Endothelial cell of umbilical vein (primary cell): ENCODE measurements around the gene ABTB2. TPM values are rescaled to one million over a fixed set of nuclear protein-coding genes. Genes with fewer than 3 reads are reported as not detected.

Experiments
- BruUV-seq: library from RNA; stranded (reverse); fragments of 400-500 nt; replicated peaks from 2 replicates; lab custom pipeline; 2021; lab: Mats Ljungman, UMichigan
- CTCF ChIA-PET: fragments of 300-600, 350-600 bp; sonication (Branson Sonifier 250); formaldehyde crosslinking; loops from one replicate; lab custom pipeline; 2021; ENCODE audit warnings: antibody characterized with exemption, inconsistent platforms; lab: Charles Lee
- POLR2A ChIA-PET: fragments of 300-600, 350-600 bp; sonication (Branson Sonifier 250); formaldehyde crosslinking; loops from one replicate; lab custom pipeline; 2021; ENCODE audit warnings: antibody characterized with exemption, inconsistent platforms; lab: Charles Lee
- DNase-seq: peaks from one replicate; pipeline ENCODE4 v3.0.0-alpha.2; 2011; ENCODE audit warnings: low read depth, low spot score
- FAIRE-seq: peaks from 2 replicates; lab custom pipeline; 2011; peaks lifted over from hg19 to GRCh38; lab: Jason Lieb, UNC
- H2AFZ ChIP-seq: 2 replicates; pipeline ENCODE4 v1.6.0; 2012; ENCODE audit warnings: low read depth, low read length, control low read depth, inconsistent platforms
- H3K27ac ChIP-seq: 2 replicates; pipeline ENCODE4 v1.5.1; 2011; ENCODE audit warnings: low read depth, mild to moderate bottlenecking, control low read depth, low read length, moderate library complexity; ENCODE audit not compliant: insufficient read depth
- H3K27me3 ChIP-seq, 2 experiments: 2 replicates each; pipeline versions ENCODE4 v1.6.0 to v1.6.1; 2011; ENCODE audit warnings: low read length in 2 of 2, mixed read lengths in 1 of 2; ENCODE audit not compliant: control insufficient read depth in 2 of 2, insufficient read depth in 2 of 2
- H3K36me3 ChIP-seq, 2 experiments: 2 replicates in 1 of 2; 3 replicates in 1 of 2; pipeline ENCODE4 v1.5.1; 2011; ENCODE audit warnings: low read length in 2 of 2, mild to moderate bottlenecking in 1 of 2, moderate library complexity in 1 of 2; ENCODE audit not compliant: control insufficient read depth in 2 of 2, insufficient read depth in 2 of 2; ENCODE audit errors: extremely low read depth in 1 of 2
- H3K4me1 ChIP-seq: 3 replicates; pipeline ENCODE4 v1.5.1; 2011; ENCODE audit warnings: mild to moderate bottlenecking, low read length; ENCODE audit not compliant: control insufficient read depth, insufficient read depth; ENCODE audit errors: extremely low read depth
- H3K4me2 ChIP-seq: 2 replicates; pipeline ENCODE4 v1.6.1; 2011; ENCODE audit warnings: low read length, control low read depth, mixed read lengths; ENCODE audit not compliant: insufficient read depth
- H3K4me3 ChIP-seq, 3 experiments: fragments of 200-600 bp in 1 of 3; sonication (generic), shearing (Covaris generic) in 1 of 3; replicated peaks in 1 of 3; 2 replicates each; pipeline ENCODE4 v1.5.1; 2011 to 2016; ENCODE audit warnings: control low read depth in 3 of 3, low read length in 3 of 3, mild to moderate bottlenecking in 2 of 3, inconsistent platforms in 1 of 3, low read depth in 1 of 3, moderate library complexity in 1 of 3; ENCODE audit not compliant: insufficient read depth in 1 of 3
- H3K79me2 ChIP-seq: 2 replicates; pipeline ENCODE4 v1.6.0; 2012; ENCODE audit warnings: low read length, inconsistent platforms; ENCODE audit not compliant: control insufficient read depth, insufficient read depth
- H3K9ac ChIP-seq: replicated peaks from 2 replicates; pipeline ENCODE3; 2011; ENCODE audit warnings: low read length, control low read depth; ENCODE audit not compliant: insufficient read depth; ENCODE audit errors: extremely low read depth
- H3K9me1 ChIP-seq: replicated peaks from 3 replicates; pipeline ENCODE4 v1.6.0; 2011; ENCODE audit warnings: mild to moderate bottlenecking, low read length; ENCODE audit not compliant: control insufficient read depth, insufficient read depth; ENCODE audit errors: extremely low read depth
- H3K9me3 ChIP-seq: replicated peaks from 2 replicates; pipeline ENCODE4 v1.5.1; 2012; ENCODE audit warnings: low read length, inconsistent platforms; ENCODE audit not compliant: control insufficient read depth, insufficient read depth
- H4K20me1 ChIP-seq: replicated peaks from 2 replicates; pipeline ENCODE3; 2011; ENCODE audit warnings: mild to moderate bottlenecking, low read length; ENCODE audit not compliant: control insufficient read depth, insufficient read depth; ENCODE audit errors: extremely low read depth
- EZH2 ChIP-seq: IDR thresholded peaks from 2 replicates; pipeline ENCODE4 v1.6.1; 2012; ENCODE audit warnings: borderline replicate concordance, low read depth, mild to moderate bottlenecking, moderate library complexity, low read length, inconsistent platforms; ENCODE audit not compliant: severe bottlenecking
- FOS ChIP-seq: IDR thresholded peaks from 2 replicates; pipeline ENCODE4 v1.6.1; 2011; ENCODE audit warnings: mild to moderate bottlenecking, low read length, moderate library complexity, borderline replicate concordance; ENCODE audit not compliant: insufficient read depth
- GATA2 ChIP-seq: IDR thresholded peaks from 2 replicates; pipeline ENCODE4 v1.7.0; 2011; ENCODE audit warnings: low read depth, mild to moderate bottlenecking, moderate library complexity, mixed read lengths, low read length; ENCODE audit not compliant: insufficient read length, insufficient read depth
- JUN ChIP-seq: IDR thresholded peaks from 2 replicates; pipeline ENCODE4 v1.6.1; 2011; ENCODE audit warnings: borderline replicate concordance, low read depth; ENCODE audit not compliant: insufficient read length, insufficient read depth
- MYC ChIP-seq: IDR thresholded peaks from one replicate; pipeline ENCODE4 v1.6.1; 2011; ENCODE audit warnings: mild to moderate bottlenecking, low read depth, low read length
- POLR2A ChIP-seq: IDR thresholded peaks from 2 replicates; pipeline ENCODE4 v1.6.1; 2012; ENCODE audit warnings: low read depth, mild to moderate bottlenecking, control low read depth, low read length
- POLR2AphosphoS5 ChIP-seq: IDR thresholded peaks from 2 replicates; pipeline ENCODE4 v1.6.1; 2012; ENCODE audit warnings: low read depth, mild to moderate bottlenecking, control low read depth, low read length, moderate library complexity; ENCODE audit not compliant: insufficient read depth
- dilution Hi-C: fragments of 300-500 bp; cut with MboI; formaldehyde crosslinking; loops from one replicate; pipeline ENCODE4 v1.15.0; 2019; ENCODE audit warnings: low sequenced_read_pairs; ENCODE audit not compliant: extremely low pct_ligation_motif_present
- intact Hi-C: fragments of 100-400 bp; cut with micrococcal nuclease; formaldehyde crosslinking; loops from one replicate; pipeline ENCODE4 v1.10.0; 2022
- polyA plus RNA-seq, 4 experiments: library from polyadenylated mRNA; depleted of rRNA in 3 of 4; stranded (reverse) in 3 of 4; unstranded in 1 of 4; fragments of >200 nt; gene quantifications; 2 replicates each; pipeline versions ENCODE4 v1.2.1 to v1.2.3, GENCODE V29; 2011 to 2012; ENCODE audit warnings: missing spikeins in 1 of 4
- total RNA-seq: library from RNA; stranded (reverse); gene quantifications from 2 replicates; pipeline ENCODE4 v1.2.3, GENCODE V29; 2021
- TF ChIP-seq, protein P1 (sequence below), 2 donors: IDR thresholded peaks; 1 replicate in 1 of 2; 2 replicates in 1 of 2; pipeline ENCODE4 v1.5.1; 2011; ENCODE audit warnings: low read length in 2 of 2, mild to moderate bottlenecking in 2 of 2, moderate library complexity in 2 of 2, control low read depth in 1 of 2, inconsistent platforms in 1 of 2, low read depth in 1 of 2; ENCODE audit not compliant: insufficient read depth in 1 of 2; ENCODE audit errors: extremely low read depth in 1 of 2
- TF ChIP-seq, protein P2 (sequence below): IDR thresholded peaks from 2 replicates; pipeline ENCODE4 v1.6.1; 2011; ENCODE audit not compliant: insufficient read depth, insufficient read length

ABTB2 gene
- total and polyA plus RNA-seq, 2 donors (not counting 3 experiments of a cell fraction or from before 2014, with no cell fraction given), result 0.11 to 0.14 TPM

DNA sequence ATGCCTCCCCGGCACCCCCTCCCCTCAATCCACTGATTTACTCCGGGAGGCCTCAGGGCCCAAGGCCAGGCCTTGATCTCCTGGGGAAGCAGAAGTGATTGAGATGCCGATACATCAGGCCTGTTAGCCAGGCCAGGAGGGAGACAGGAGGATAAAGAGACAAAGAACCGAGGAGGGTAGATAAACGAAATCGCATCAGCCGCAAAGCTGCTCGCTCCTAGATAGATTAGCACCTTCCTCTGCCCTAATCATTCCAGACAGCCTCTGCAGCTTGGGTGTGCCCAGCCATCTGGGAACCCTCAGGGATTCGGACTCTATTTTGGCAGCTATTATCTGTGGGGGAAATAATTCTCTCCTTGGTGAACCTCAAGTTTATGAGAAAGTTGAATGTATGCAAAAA lies 121.2 kb downstream of the ABTB2 start:
- no peaks in the 10 kb centered on the region for H3K36me3 ChIP-seq
- H3K4me1 ChIP-seq, result peaks cover 6% of the 10 kb centered on the region
- peaks cover 0 to 3% of the 10 kb centered on the region in 2 experiments for H3K27me3 ChIP-seq
- no peak overlapping the region for H3K4me2 ChIP-seq
- TF ChIP-seq, protein P1, sequence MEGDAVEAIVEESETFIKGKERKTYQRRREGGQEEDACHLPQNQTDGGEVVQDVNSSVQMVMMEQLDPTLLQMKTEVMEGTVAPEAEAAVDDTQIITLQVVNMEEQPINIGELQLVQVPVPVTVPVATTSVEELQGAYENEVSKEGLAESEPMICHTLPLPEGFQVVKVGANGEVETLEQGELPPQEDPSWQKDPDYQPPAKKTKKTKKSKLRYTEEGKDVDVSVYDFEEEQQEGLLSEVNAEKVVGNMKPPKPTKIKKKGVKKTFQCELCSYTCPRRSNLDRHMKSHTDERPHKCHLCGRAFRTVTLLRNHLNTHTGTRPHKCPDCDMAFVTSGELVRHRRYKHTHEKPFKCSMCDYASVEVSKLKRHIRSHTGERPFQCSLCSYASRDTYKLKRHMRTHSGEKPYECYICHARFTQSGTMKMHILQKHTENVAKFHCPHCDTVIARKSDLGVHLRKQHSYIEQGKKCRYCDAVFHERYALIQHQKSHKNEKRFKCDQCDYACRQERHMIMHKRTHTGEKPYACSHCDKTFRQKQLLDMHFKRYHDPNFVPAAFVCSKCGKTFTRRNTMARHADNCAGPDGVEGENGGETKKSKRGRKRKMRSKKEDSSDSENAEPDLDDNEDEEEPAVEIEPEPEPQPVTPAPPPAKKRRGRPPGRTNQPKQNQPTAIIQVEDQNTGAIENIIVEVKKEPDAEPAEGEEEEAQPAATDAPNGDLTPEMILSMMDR (IDR thresholded peaks at IDR 0.05; ENCODE audit: extremely low read depth in 1 of 2, insufficient read depth in 1 of 2, low read depth in 1 of 2, low read length in 2 of 2), result no peak
- no peak for TF ChIP-seq EZH2
- TF ChIP-seq POLR2AphosphoS5, result no peak
- no peak for TF ChIP-seq FOS
- no peak for TF ChIP-seq POLR2A
- TF ChIP-seq, protein P2, sequence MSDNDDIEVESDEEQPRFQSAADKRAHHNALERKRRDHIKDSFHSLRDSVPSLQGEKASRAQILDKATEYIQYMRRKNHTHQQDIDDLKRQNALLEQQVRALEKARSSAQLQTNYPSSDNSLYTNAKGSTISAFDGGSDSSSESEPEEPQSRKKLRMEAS, result no peak
- no peak for TF ChIP-seq MYC
- TF ChIP-seq JUN, result no peak
- TF ChIP-seq GATA2, result no peak
- intact Hi-C loops (no loop called here), dilution Hi-C loops (no loop called here)
- H3K79me2 ChIP-seq, result no peaks in the 10 kb centered on the region
- FAIRE-seq (no peak), DNase-seq (no peak)
- H2AFZ ChIP-seq, result no peak overlapping the region
- POLR2A ChIA-PET, result no interaction called here
- H3K9me3 ChIP-seq, result no peaks in the 10 kb centered on the region
- no peaks in the 10 kb centered on the region for H4K20me1 ChIP-seq
- CTCF ChIA-PET, result no interaction called here
- no peak overlapping the region for H3K27ac ChIP-seq
- no peak overlapping the region for H3K9ac ChIP-seq
- no peak overlapping the region for H3K4me3 ChIP-seq
- BruUV-seq, result no TSS peak
- no peaks in the 10 kb centered on the region for H3K9me1 ChIP-seq
